ENCODE measurements around the gene TRPC3. TPM values are rescaled to one million over a fixed set of nuclear protein-coding genes. Genes with fewer than 3 reads are reported as not detected.

Gene TRPC3
- total RNA-seq, 1 donor from 2014 or later, result not detected

DNA sequence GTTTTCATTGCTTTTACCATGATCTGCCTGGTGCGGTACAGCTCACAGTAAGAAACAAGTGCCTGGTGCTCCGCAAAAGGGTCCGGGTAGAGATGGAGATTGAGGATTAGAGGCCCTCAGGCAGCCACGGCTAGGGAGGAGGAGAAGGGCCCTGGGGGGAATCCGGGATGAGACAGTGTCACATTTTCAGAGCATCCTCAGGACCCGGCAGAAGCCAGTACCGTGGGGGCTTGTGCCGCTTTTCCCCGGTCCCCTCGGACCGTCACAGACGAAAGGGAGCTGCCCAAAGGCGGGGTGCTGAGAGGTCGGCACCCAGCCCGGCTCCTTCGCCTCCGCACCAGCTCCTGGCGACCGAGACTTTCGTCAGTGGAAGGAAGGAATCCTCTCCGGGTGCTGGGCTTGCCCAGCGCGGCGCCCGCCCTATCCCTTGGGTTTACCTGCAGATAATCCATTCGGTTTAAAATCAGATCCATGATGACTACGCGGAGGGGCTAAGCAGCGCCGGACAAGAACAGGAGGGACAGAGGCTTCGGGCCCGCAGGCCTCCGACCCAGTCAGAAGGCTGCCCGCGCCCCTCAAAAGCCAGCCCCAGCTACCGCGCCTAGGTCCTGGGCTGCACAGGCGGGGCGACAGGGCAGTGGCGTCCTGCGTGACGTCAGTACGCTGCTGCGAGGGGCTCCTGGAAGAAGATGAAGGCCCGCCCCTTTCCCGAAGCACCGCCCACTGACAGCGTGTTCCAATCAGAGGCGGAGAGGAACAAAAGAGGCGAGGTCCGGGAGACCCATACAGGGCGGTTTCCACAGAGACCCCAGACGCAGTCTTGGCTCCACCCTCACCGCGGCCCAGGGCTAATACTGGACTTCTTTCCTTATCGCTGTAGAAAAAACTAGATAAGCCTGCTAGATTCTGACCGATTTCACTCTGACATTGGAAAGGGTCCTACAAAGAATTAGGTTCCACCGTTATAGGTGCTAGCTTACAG is 81.7 kb downstream of the TRPC3 start, which contains the start of gene BBS7:
TSS of gene BBS7 (minus strand) at position 634 of the 982 bp plus-strand sequence. CDS start at position 473, 161 bp downstream.
- TF ChIP-seq CTCF (IDR thresholded peaks at IDR 0.05; ENCODE audit: insufficient read depth, low read length, poor library complexity, severe bottlenecking), result no peak
- peak; percentile 82 for DNase-seq (ENCODE audit: low read depth)
- Histone ChIP-seq H3K4me3 (ENCODE audit: low read depth, low read length) (peak within 1 kb of the TSS; percentile 73), H3K36me3 (ENCODE audit: control insufficient read depth, insufficient read depth, low read length) (no peaks in the 10 kb centered on the region), H3K27me3 (ENCODE audit: control insufficient read depth, insufficient read depth, low read length) (no peaks in the 10 kb centered on the region)

DNA sequence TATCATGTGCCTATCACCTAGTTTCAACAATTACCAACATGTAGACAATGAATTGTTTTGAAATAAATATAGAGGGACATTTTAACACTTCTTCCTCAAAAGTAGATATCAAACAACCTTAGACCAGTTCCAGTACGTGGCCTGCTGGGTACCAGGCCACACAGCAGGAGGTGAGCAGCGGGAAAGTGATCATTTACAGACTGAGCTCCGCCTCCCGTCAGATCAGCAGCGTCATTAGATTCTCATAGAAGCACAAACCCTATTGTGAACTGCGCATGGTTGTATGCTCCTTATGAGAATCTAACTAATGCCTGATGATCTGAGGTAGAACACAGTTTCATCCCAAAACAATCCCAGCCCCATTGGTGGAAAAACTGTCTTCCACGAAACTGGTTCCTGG is 88.1 kb downstream of the TRPC3 start:
- Histone ChIP-seq H3K36me3 (ENCODE audit: control insufficient read depth, insufficient read depth, low read length) (no peaks in the 10 kb centered on the region), H3K27me3 (ENCODE audit: control insufficient read depth, insufficient read depth, low read length) (no peaks in the 10 kb centered on the region), H3K4me3 (ENCODE audit: low read depth, low read length) (no peak overlapping the region)
- TF ChIP-seq CTCF (IDR thresholded peaks at IDR 0.05; ENCODE audit: insufficient read depth, low read length, poor library complexity, severe bottlenecking), result no peak
- DNase-seq (ENCODE audit: low read depth), result no peak

DNA sequence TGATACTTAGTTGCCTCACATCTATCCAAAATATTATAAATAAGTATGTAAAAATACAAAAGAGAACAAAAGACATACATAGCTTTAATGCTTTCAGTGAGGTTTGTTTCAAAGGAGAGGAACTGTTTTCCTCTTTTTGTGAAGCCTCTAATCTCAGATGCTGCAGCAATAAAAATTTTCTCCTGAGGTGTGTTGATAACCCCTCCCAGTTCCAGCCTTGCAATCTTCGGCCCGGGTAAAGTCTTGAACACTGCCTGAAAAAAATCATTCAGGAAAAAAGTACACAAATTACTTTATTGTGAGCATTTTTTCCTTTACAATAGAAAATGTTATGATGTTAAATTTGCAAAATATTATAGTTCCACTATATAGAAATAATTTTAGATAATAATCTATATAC is 90.4 kb downstream of the TRPC3 start:
- H3K36me3 ChIP-seq (ENCODE audit: control insufficient read depth, insufficient read depth, low read length), result no peaks in the 10 kb centered on the region
- H3K4me3 ChIP-seq (ENCODE audit: low read depth, low read length), result no peak overlapping the region
- H3K27me3 ChIP-seq (ENCODE audit: control insufficient read depth, insufficient read depth, low read length), result no peaks in the 10 kb centered on the region
- no peak for TF ChIP-seq CTCF (IDR thresholded peaks at IDR 0.05; ENCODE audit: insufficient read depth, low read length, poor library complexity, severe bottlenecking)
- no peak for DNase-seq (ENCODE audit: low read depth)

DNA sequence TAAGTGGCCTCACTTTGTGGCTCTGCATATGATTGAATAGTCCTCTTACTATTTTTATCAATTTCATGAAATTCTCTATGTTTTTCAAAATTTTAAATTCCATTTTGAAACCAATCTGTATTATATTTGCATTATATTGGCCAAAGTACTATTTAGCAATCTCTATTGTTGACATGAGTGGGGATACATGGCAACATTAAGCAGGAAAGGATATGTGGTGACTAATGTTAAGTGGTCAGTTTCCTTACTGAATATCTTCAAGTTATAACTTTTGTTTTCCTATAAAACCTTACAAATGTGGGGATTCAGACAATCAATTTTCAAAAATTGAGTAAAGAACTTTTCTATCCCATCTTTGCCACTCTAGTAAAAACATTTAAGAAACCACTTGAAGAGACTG is 91.7 kb downstream of the TRPC3 start:
- DNase-seq (ENCODE audit: low read depth), result no peak
- no peaks in the 10 kb centered on the region for H3K27me3 ChIP-seq (ENCODE audit: control insufficient read depth, insufficient read depth, low read length)
- no peak overlapping the region for H3K4me3 ChIP-seq (ENCODE audit: low read depth, low read length)
- no peaks in the 10 kb centered on the region for H3K36me3 ChIP-seq (ENCODE audit: control insufficient read depth, insufficient read depth, low read length)
- no peak for TF ChIP-seq CTCF (IDR thresholded peaks at IDR 0.05; ENCODE audit: insufficient read depth, low read length, poor library complexity, severe bottlenecking)

DNA sequence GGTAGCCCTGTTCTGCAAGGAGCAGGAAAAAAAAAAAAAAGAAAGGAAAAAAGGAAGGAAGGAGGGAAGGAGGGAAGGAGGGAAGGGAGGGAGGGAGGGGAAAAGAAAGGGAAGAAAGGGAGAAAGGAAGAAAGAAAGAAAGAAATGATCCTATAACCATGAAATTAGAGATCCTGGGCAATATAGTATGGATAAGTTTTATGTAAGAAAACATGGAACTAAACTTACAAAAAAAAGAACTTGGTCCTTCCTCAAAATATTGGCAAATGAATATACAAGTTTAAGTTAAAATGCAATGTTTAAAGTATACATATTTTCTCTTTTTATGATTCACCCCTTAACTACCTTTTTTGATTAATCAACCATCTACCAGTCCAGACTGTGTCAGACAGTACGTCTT is 100.5 kb downstream of the TRPC3 start:
- H3K36me3 ChIP-seq (ENCODE audit: control insufficient read depth, insufficient read depth, low read length), result no peaks in the 10 kb centered on the region
- DNase-seq (ENCODE audit: low read depth), result no peak
- no peak for TF ChIP-seq CTCF (IDR thresholded peaks at IDR 0.05; ENCODE audit: insufficient read depth, low read length, poor library complexity, severe bottlenecking)

More for the DNA sequence above, 100.5 kb downstream of the TRPC3 start:
- H3K27me3 ChIP-seq (ENCODE audit: control insufficient read depth, insufficient read depth, low read length), result no peaks in the 10 kb centered on the region
- H3K4me3 ChIP-seq (ENCODE audit: low read depth, low read length), result no peak overlapping the region

All from kidney epithelial cell (primary cell).